GM13977 (cell line): ENCODE data around the gene TANK.
"Not testable (repeated sequence)": the region's sequence is repeated elsewhere in the genome, so short reads cannot be mapped to it uniquely, and the experiment has no call there.

Source experiments
- DNase-seq: peaks from one replicate; pipeline ENCODE4 v3.0.0; 2012; ENCODE audit warnings: low spot score
- in situ Hi-C: fragments of 300-500 bp; cut with MboI; formaldehyde crosslinking; loops from one replicate; pipeline ENCODE4 v1.12.0; 2022; ENCODE audit warnings: low sequenced_read_pairs, low pct_unique_long_range_greater_than_20kb, mixed read lengths, inconsistent platforms; ENCODE audit not compliant: unreplicated experiment
- TF ChIP-seq, protein P1 (sequence below): IDR thresholded peaks from 2 replicates; pipeline ENCODE4 v1.5.1; 2012; ENCODE audit warnings: mild to moderate bottlenecking, control low read depth; ENCODE audit not compliant: insufficient read depth; ENCODE audit errors: extremely low read depth, missing control alignments

The TANK gene

DNA sequence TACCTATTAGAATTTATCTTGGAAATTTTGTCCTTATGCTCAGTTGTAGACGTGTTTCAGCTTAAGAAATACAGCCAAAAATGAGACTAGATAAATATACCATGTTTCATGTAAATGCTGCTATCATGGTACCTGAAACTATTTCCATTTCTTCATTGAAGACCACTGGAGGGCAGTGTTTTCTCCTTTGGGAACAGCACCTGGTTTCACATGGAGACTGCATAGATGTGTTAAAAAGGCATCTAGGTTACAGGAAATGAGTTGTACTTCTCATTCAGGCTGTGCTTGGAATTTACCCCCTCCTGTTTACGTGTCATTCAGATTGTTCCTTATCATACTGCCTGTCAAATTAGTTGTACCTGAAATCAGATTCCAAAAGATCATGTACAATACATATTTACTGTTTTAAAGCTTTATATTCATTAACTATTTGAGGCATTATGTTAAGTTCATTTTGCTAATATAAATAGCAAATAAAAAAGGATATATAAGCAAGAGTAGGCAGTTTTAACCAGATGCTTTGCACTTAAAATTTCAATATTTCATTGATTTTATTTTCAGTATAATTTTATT is 90.7 kb downstream of the TANK start:
- in situ Hi-C loops, result no loop called here
- peak; percentile 32 for DNase-seq
- TF ChIP-seq, protein P1, sequence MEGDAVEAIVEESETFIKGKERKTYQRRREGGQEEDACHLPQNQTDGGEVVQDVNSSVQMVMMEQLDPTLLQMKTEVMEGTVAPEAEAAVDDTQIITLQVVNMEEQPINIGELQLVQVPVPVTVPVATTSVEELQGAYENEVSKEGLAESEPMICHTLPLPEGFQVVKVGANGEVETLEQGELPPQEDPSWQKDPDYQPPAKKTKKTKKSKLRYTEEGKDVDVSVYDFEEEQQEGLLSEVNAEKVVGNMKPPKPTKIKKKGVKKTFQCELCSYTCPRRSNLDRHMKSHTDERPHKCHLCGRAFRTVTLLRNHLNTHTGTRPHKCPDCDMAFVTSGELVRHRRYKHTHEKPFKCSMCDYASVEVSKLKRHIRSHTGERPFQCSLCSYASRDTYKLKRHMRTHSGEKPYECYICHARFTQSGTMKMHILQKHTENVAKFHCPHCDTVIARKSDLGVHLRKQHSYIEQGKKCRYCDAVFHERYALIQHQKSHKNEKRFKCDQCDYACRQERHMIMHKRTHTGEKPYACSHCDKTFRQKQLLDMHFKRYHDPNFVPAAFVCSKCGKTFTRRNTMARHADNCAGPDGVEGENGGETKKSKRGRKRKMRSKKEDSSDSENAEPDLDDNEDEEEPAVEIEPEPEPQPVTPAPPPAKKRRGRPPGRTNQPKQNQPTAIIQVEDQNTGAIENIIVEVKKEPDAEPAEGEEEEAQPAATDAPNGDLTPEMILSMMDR, result peak; percentile 47

DNA sequence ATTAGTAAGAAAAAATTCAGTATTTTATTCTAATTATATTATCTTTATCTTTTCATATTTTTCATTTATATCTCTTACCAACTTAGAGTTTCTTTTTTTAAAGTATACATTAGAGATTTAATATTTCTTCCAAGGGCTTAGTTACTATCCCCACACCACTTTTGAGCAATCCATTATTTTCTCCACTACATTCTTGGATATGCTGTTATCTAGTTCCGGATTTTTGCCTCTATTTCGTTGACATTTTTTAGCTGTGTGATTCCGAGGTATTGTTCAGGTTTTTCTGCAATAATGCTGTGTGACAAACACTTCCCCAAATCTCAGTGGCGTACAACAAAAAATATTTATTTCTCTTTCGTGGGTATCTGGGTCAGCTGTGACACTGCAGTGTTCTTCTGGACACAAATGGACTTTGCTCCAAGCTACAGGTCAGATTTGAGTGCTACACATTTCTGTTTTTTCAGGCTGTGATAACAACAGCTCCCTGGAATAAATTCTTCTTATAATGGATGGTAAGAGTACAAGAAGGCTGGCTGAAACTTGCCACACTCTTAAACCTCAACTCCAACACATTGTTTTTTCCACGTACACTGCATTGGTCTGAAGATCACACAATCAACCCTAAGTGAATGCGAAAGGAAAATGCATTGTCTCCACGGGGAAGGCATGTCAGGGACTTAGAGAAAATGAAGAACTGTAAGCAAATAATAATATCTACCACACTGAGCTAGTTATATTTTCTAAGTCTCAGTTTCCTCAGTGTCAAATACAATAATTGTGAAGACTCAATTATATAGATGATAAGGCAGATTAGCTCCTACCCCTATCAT is 97.1 kb downstream of the TANK start:
- in situ Hi-C loops, result no loop called here
- TF ChIP-seq, protein P1, result no peak
- DNase-seq, result no peak

DNA sequence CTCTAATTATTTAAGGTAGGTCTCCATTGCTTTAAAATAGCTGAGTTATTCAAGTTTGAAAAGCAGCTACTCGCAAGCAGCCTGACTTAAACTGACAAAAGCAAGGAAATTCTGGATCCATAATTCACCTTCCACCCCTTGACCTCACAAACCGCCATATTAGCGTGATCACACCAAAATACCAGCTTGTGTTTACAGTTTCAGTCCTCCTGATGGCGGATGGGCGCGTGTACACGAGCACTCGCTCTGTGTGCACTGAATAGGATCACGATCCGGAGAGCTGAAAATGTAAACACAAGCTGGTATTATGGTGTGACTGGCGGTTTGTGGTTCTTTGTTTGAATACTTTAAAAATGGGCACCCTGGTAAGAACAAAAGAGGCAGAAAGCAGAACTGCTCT is 105.6 kb downstream of the TANK start:
- in situ Hi-C loops, result no loop called here

DNA sequence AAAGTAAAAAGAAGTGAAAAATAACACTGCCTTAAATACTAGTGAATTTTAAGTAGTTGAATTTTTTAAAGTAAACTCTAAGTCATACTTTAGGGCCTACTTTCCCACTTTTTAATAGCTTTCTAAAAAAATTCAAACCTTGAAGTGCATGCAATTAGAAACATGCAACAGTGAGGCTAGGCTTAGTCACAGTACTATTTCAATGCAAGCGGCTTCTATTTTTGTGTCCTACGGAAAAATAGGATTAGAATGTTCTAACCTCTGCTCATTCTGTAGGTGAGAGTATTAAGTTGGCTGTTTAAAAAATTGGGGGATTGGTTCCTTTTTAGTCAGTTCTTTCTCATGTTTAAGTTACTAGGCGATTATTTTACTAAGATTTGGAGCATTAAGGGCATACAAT is 108.9 kb downstream of the TANK start:
- in situ Hi-C loops, result no loop called here
- no peak for DNase-seq
- TF ChIP-seq, protein P1, result no peak

More for the DNA sequence above, 105.6 kb downstream of the TANK start:
- no peak for DNase-seq
- TF ChIP-seq, protein P1, result no peak

DNA sequence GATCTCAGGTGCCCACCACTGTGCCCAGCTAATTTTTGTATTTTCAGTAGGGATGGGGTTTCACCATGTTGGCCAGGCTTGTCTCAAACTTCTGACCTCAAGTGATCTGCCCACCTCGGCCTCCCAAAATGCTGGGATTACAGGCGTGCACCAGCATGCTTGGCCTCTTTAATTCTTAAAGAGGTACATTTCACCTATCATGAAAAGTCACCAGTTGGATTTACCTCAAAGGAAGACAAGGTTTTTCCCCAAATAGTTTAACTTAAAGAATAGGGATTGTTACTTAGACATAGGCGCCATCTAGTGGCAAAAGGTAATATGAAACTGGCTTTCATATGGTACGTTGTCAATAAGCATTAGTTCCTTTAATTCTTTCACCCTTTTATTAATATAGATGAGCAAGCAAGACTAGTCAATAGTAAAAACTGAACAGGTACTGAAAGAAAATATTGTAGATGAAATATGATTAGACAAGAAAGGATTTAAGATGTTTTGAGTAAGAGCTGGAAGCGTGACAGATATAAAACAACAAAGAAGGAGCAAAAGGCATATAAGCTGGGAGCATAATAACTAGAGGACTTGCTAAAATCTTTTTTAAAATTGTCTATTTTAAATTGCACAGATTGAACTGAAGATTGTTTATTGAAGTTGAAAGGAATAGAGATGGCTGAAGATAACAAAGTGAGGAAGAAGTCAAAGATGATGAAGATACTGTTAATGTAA is 113.0 kb downstream of the TANK start:
- in situ Hi-C loops, result no loop called here
- DNase-seq, result peak; percentile 43
- TF ChIP-seq, protein P1, result peak; percentile 75

DNA sequence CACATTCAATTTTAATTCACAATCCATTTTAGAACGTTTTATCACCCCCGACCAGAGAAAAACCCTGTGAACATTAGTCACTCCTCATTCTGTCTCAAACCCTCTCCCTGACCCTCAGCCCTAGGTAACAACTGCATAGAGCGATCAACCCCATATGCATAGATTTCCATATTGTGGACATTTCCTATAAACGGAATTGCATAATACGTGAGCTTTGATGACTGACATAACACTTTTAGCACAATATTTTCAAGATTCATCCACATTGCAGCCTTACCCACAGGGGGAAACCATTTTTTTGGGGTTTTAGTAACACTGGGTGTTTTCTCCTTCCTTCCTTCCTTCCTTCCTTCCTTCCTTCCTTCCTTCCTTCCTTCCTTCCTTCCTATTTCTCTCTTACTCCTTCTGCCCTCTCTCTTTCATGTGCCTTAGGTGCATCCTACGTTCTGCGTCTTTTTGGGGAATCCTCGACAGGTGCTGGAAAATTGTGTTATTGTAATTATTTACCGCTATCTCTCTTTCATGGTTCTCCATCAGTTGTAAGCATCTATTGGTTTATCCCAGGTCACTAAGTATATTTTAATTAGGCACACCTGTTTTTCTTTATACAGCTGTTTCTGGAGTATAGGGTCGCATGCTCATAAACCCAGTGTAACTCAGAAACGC is 118.5 kb downstream of the TANK start:
- in situ Hi-C loops, result not testable (repeated sequence)

DNA sequence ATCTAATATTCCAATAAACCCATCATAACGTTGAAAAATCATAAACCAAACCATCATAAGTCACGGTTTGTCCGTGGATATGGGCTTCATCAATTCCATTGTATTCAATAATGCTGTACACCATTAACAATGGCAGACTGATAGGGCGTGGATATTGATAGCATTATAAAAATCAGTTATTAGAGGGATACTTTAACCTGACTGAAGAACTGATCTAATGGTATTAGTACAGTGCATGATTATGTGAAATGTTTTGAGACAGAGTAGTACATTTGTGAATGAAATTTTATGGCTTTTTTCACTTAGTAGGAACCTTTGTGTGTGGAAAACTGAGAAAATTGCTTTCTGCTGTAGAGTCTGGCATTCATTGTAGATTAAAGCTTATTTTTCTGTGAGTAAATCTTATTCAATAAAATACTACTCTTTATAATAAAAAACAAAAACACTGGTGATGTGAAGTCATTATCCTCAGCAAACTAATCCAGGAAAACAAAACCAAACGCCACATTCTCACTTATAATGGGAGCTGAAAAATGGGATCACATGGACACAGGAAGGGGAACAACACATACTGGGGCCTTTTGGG is 119.1 kb downstream of the TANK start:
- in situ Hi-C loops, DNase-seq: not testable (repeated sequence)

More for the DNA sequence above, 118.5 kb downstream of the TANK start:
- DNase-seq, result peak; percentile 69
